ENCODE data around the gene WDR90.

Gene WDR90

DNA sequence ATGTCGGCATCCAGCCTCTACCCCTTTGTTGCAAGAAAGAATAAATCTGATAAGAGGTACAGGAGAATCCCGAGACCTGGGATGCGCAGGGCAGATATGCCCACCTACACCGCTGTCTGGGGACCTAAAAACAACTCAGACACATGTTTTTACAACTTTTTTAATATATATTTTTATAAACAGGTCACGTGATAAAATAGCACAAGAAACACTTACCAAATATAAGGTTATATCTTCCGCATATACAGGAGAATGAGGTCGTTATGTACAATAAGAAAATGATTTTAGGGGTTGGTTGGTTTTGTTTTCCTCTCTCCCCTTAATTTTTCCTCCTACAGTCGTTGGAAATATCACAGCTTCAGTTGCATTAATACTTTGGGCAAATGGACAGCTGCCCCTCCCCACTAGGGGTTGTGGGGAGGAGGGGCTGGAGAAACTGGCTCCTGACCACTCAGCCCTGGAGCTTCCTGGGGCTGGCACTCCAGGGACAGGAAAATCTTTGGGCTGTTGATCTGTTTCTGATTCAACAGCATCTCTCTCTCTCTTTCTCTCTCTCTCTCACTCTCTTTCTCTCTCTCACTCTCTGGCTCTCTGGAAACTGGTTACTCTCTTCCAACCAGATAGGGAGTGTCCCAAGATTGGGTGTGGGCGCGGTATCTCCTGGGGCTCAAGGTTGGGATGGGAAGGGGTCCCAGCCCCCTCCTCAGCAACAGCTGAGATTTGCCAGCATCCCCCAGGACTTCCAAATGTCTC is 43.4 kb downstream of the WDR90 start:
- no peak for DNase-seq

DNA sequence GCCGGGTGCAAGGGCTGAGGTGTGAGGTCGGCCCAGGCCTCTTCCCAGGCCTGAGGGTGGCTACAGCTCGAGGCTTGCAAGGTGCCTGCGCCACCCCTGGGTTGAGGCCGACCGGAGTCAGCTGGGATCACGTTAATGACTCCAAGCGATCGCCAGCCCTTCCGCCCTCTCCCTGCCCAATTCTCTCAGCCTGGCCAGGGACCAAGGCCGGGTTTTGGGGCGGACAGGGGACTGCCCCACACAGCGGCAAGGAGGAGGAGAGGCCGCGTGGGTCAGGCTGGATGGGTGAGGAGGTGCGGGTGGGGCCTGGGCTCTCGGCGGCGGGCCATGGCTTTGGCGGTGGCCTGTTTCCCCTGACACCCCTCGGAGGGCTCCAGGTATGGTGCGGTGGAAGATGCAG is 44.2 kb downstream of the WDR90 start:
- no peak for DNase-seq

DNA sequence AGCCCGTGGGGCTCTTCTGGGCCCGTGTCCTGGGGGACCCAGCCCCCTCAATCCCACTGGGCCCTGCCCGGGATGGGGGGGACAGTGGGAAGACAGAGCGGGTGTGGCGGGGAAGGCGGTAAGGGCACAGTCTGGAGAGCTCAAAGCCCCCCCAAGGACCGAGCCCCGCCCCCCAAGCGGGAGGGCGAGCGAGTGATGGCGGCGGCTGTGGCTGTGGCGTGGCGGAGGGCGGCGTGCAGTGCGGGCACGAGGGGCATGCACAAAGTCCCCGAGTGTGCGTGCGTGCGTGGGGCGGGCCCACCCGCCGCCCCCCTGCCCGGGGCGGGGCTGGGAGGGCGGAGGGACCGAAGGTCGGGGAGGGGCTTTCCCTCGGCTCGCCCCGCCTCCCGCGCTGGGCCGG is 44.6 kb downstream of the WDR90 start:
- DNase-seq: no peak

DNA sequence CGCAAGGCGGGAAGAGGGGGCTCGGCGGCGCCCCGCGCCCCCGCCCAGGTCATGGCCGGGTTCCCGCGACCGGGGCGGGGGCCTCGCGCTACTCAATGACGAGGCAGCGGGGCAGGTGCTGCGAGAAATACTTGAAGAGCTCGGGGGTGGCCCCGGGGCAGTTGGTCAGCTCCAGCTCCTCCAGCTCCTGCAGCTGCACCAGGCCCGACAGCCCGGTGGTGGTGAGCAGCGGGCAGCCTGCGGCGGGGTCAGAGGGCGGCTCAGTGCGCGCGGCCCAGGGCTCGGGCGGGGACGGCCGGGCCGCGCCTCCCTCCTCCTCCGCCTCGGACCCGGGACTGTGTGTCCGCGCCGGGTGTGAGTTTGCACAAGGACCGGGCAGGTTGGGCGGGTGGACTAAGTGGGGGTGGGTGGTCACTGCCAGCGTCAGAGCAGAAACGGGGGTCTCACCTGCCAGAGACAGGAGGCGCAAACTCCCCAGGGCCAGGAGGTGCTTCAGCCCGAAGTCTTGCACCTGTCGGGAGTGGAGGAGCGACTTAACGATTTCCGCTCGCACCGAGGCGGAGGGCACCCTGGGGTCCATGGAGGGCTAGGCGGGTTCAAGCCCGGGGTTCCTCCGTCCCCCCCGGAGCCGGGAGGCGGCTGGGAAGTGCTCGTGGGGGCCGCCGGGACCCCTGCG is 45.2 kb downstream of the WDR90 start:
- no peak for DNase-seq

DNA sequence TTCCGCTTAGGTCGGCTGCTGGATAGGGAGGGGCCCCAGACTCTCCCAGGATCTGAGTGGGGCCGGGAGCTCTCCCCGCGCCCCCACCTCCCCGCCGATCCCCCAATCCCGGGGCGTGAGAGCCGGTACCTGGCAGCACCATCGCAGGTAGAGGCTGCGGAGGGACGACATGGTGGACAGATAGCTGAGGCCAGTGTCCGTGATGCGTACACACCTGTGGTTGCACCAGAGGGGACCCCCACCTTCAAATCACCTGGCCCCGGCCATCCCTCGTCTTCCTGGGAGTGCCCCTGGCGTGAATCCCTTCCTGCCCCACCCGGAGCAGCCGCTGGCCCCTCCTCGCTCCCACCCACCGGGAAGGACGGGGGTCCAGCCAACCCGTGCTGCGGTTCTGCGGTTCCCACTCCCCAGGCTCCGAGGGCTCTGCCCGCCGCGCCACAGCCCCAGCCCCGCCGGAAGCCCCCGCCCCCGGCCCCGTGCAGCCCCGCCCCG is 45.7 kb downstream of the WDR90 start:
- DNase-seq: no peak

DNA sequence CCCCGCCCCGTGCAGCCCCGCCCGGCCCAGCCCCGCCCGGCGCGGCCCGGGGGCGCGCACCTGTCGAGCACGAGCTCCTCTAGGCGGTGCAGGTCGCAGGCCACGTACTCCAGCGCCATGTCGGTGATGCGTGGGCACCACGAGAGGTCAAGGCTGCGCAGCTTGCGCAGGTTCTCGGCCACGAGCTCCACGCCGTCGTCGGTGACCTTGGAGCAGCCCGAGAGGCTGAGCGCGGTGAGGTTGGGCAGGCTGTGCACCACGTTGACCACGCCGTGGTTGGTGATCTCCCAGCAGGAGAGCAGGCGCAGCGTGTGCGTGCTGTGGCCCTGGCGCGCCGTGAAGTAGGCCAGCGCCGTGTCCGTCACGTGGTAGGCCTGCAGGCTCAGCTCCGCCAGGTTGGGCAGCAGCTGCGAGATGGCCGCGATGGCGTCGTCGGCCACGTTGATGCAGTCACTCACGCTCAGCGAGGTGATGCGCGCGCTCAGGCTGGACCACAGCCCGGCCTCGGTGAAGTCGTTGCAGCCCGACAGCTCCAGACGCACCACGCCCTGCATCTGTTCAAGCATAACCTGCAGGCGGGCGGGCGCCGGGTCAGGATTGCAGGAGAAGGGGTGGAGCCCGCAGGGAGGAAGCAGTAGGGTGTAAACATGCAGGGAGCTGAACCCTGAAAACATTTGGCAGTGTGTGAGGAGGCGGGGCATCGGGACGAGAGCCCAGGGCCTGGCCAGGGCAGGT is 46.4 kb downstream of the WDR90 start:
- DNase-seq: peak; percentile 67

DNA sequence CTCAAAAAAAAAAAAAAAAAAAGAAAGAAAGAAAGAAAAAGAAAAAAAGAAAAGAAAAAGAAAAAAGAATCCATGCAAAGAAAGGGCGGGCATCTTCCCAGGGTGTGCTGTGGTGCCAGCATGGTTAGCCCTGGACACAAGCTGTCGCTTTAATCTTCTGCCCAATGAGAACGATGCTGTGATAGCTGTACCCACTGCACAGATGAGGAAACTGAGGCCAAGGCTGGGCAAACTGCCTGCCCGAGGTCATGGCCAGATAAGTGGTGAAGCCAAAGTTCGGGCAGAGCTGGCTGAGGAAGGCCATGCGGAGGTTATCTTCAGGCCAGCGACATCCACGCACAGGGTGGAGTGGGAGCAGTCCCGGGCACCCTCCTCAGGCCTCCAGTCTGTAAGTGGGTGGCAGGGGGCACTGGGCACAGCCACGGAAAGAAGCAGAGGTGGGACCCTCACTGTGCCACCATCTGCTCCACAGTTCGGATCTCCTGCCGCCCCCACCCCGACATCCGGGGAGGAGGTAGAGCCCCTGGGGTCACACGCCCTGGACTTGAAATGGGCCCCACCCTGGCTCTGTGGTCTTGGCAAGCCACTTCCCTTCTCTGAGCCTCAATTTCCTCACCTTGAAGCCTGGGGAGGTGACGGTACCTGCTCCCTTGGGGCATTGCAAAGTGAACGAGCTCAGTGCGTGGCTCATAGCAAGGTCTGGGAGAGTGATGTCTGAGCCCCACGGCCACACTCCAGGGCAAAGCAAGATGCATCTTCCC is 49.9 kb downstream of the WDR90 start:
- DNase-seq: no peak

DNA sequence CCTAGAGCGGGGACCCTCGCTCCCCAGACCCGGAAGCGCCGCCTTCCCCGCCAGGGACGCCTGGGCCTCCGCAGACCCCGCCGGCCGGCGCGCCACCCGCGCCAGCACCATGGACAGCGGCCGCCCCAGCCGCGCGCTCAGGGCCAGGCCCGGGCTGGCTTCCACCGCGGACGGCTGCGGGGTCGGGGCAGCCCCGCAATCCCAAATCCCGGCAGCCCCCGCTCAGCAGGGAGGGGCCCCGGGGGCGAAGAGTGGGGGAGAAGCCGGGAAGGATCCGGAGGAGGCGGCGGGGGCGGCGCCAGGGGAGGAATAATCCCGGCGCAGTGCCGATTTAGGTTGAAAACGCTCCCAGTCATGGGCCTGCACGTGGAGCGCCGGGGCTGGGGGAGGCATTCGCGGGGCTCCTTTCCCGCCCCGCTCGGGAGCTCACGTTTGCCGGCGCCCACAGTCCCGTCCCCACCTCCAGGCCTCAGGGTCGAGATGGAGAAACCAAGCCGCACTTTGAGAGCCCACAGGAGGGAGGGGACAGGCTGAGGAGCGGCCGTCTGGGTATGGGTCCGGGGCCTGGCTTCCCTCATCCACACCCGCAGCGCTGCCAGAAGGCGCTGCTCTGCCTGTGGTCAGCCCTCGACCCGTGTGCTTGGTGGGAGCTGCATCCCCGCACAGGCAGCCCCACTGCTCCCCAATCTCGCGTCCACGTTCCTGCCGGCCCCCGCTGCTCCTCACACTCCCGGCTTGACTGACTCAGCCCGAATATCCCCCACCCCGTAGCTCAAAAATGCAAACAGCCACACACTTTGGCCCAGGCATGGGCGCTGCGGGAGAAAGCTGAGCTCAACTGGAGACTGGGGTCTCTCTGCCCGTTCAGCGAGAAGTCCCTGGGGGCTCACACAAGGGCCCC is 51.8 kb downstream of the WDR90 start:
- DNase-seq: no peak

DNA sequence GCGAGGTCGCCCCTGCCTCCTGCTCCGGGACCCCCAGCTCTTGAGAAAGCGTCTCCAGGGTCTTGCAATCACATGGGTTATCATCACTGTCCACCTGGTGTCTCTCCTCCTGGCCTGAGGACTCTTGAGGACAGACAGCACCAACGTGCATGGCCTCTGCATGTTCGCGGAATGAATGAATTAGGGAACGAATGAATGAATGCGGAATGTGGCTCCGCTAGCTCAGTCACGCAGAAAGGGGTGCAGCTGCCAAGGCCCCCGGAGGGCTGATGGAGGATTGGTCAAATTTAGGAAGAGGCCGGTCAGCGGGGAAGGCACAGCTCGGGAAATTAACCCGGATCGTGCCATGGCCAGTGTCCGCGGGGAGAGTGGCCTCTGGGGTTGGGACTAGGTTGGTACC is 53.2 kb downstream of the WDR90 start:
- DNase-seq: no peak

DNA sequence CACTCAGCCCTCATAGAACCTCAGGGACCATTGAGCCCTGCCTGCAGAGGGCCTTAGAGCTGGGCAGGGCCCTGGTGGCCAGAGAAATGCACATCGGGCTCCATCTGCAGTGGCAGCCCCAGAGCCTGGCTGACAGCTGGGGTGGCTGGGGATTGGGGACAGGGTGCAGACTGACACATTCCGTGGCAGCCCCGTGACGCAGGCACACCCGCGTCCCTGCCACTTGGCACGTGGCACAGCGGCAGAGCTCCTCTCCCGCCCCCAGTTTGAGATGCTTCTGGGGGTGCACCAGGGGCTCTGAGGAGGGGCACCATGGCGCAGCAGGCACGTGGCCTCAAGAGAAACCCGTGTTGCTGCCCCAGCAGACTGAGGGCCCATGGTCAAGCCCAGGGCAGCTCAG is 54.2 kb downstream of the WDR90 start:
- DNase-seq: no peak

DNA sequence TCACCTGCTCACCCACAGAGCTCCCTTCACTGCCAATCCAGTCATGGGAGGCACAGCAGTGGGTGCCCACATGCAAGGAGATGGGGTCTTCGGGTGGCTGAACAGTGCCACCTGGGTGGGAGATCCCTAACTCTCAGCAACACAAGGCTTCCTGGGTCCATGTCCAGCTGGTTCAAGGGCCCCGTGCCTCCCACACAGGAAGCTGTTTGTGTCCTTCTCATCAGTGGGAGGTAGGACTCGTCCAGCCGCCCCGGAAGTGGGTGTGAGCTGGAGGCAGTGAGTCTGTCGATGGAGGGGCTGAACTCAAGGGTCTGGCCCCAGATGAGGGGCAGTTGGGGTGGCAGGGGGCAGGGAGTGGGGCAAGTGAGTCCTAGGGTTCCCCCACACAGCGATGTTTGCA is 54.9 kb downstream of the WDR90 start:
- no peak for DNase-seq

DNA sequence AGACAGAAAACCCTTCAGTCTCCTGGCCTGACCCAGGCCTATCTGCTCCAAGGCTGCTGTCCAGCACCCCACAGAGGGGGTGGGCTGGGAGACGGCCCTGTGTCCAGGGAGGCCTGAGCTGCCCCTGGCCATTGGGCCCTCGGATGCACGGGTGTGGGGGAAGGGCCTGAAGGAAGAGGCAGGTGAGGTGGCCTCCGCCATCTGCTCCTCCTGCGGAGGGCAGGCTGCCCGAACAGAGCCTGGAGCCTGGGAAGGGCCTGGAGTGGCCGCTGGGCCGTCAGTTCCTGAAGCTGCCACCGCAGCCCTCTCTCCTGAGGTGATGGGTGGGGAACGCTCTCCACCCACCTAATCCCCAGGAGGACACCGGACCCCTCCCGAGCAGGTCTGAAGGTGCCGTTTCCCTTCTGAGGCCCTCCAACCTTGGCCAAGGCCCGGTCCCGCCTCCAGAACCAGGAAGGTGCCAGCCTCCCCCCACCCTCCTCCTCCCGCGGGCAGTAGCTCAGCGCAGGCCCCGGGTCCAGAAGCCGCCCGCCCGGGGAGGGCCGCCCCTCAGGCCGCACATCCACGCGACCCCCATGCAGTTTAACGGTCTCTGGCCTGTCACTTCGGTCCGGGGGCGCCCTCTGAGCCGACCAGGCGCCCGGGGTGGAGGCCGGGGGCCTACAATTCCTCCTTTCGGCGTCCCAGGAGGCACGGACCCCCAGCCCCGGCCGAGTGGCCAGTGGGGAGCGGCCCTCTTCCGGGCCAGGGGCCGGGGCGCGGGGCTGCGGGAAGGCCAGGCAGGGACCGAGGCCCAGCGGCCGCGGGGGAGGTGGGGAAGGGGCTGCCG is 55.6 kb downstream of the WDR90 start:
- DNase-seq: no peak

DNA sequence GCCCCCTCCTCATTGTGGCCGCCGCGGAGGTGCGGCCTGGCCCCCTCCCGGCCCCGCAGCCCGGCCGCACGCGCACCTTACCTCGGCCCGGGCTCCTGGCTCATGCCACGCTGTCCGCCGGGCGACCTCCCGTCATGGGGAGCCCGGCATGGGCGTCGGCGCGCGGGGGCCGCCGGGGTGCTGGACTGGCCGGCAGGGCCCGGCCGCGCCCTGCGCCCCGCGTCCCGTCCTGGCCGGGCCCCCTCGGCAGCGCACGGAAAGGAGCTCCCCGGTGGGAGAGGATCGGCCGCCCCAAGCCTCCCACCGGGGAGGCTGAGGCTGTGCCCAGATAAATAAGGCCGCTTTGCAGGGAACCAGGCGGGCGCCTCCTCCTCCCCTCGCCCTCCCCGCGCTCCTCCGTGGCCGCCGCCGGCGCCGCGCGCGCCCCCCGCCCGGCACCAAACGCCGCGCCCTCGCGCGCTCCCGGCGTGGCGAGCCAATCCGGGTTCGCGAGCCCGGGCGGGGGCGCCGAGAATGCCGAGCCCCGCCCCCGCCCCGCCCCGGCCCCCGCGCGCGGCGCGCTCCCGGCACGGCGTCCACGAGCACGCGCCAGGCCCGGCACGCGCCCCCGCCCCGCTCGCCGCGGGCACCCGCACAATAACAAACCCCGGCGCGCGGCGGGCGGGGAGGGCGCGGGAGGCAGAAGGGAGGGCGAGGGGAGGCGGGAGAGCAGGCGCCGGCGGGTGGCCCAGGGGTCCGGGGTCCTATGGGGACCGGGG is 56.4 kb downstream of the WDR90 start, which contains the start of gene FBXL16:
FBXL16 (minus strand) TSS at position 371 of the 758 bp plus-strand sequence. CDS start 8,396 bp downstream, outside the sequence.
- no peak for DNase-seq

DNA sequence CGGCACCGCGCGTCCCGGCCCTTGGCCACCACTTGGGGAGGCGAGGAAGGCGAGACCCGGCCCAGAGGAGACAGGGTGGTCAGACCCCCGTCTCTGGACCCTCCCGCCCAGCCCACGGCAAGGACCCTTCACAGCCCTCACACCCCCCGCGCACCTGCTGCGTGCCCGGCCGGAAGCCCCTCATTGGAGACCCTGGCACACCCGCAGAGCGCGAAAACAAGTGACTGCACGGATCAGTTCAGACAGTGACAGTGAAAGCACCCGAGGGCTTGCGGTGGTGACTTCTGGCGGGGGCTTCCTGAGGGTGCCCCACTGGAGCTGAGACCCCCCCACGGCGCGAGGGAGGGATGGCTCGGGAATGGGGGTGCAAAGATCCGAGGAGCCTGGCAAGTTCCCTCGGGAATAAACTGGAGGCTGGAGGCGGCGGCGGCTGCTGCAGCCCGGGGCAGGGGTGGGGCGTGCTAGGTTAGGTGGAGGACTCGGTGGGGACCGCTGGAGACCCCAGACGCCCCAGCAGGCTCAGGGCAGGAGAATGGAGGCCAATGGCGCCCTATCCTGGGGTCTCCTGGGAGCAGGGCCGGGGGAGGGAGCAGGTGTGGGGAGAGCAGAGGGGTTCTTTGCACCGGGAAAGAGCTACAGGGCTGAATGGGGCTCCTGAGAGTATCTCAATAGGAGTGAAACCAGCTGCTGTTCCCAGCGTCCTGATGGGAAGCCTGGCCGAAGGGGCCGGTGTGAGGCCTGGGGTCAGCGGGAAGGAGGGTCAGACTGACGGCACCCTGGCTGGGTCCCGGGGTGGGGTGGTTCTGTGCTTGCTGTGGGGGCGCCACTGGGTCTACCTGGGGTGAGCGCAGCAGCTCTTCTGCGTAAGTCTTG is 57.3 kb downstream of the WDR90 start:
- DNase-seq: no peak

DNA sequence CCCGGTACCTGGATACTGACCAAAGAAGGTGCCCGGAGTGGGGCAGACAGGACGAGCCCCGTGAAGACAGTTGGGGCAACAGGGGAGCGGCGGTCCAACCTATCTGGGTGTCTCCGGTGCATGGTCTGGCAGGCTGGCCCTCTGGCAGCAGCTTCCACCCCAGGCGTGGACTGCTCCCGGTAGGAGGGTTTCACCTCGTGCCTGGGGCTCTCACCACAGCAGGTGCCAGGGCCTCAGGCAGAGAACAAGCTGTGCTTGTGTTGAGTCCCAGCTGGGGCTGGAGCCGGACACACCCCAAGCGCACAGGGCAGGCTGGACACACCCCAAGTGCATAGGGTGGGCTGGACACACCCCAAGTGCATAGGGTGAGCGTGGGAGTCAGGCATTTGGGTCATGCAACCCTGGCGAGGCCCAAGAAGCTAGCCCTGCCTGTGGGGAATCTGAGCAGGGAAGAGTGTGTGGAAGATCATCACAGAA is 57.9 kb downstream of the WDR90 start:
- no peak for DNase-seq

DNA sequence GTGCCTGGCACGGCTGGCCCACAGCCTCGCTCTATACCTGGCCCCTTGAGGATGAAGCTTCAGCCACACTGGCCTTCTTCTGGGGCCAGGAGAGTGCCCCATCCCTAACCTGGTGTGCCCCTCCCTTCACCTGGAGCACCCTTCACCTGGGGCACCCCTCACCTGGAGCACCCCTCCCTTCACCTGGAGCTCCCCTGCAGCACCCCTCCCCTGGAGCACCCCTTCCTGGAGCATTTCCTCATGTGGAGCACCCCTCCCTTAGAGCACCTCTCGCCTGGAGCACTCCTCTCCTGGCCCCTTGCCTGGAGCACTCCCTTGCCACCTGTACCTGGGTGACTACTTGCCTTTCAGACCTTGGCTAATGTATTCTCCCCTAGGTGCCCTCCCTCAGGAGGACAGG is 58.9 kb downstream of the WDR90 start:
- DNase-seq: no peak

DNA sequence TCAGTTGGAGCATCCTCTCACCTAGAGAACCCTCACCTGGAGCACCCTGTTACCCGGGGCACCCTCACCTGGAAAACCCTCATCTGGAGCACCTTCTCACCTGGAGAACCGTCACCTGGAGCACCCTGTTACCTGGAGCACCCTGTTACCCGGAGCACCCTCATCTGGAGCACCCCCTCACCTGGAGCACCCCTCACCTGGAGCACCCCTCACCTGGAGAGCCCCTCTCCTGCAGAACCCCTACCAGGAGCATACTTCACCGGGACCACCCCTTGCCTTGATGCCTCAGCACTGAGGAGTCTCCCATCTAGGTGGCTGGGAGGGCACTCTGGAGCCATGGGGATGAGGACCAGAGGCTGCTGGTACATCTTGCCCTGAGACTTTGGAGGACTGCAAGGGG is 59.8 kb downstream of the WDR90 start:
- DNase-seq: no peak

DNA sequence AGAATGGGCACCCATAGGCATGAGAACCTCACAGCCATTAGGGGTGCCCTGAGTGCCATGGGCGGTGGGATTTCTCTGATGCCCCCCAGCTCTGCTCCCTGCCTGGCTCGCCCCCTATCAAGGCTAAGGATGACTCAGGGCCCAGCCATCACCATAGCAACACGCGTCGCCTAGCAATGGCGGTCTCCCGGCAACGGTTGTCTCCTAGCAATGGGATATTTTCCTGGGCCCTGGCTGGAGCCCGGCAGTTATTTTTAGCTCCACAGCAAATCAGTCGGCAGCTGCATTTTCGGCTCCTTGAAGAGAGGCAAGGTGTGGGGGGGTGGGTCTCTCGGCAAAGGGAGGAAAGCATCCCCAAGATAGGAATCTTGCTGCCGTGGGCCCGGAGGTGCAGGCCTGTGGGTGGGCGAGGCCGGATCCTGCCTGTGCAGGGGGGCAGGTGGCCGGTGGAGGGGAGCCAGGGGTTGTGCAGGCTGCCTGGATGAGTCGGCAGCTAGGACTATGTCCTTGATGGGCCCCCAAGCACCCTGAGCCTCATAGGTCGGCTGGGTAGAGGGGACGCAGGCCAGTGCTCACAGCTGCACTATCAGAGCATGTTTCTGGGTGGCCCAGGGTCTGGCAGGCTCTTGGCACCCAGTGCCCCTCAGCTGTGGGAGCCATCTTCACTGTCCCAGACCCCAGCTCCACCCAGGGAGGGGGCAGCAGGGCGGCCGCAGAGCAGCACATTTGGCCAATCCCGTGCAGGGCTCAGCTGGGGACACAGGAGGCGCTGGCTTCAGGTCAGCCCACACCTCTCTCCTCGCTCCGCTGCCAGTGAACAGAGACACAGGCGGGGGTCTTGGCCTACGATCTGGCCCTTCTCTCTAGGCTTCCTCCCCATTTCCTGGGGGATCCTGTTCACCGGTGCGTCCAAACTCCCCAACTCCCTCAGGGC is 60.7 kb downstream of the WDR90 start:
- no peak for DNase-seq

Data from activated CD4-positive, alpha-beta T cell treated with anti-CD3 and anti-CD28 coated beads, Interleukin-2, amount 50 U/mL, for 16 hours (primary cell).